Prostate gland (tissue), 2 donors: ENCODE data around the gene CAPN14.

Experiments used
- CTCF ChIP-seq, 4 experiments: fragments of 200-600 bp in 2 of 4; fragments of 450-650 bp in 2 of 4; sonication (generic) in 2 of 4; IDR thresholded peaks; 1 replicate in 3 of 4; 2 replicates in 1 of 4; pipeline ENCODE4 v1.5.1; 2016 to 2019; ENCODE audit warnings: antibody characterized with exemption in 4 of 4, mild to moderate bottlenecking in 2 of 4, moderate library complexity in 2 of 4
- POLR2A ChIP-seq: fragments of 450-650 bp; IDR thresholded peaks from one replicate; pipeline ENCODE4 v1.6.1; 2016; ENCODE audit warnings: antibody characterized with exemption, mild to moderate bottlenecking

DNA sequence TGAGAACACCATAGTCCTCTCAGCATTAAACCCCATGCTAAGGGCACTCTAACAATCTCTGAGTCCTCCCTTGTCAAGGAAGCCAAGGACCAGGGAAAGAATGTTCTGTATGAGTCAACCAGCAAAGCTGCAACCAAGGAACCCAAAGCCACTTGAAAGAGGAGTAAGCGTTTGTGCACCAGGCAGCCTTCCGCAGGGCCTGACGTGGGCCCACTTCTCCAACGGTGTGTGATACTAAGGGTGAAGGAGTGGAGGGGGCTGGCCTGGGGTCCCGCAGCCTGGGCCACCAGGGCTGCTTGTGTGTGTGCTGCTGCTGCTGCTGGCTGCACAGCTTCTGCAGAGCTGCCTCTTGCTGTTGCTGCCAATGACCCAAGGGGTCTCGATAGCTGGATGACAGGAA lies 49.0 kb downstream of the CAPN14 start:
- TF ChIP-seq CTCF (IDR thresholded peaks at IDR 0.05) (no peak), POLR2A (no peak)
